Liver (tissue), 9 donors: Measurements from ENCODE around the gene ENTHD1. TPM values are rescaled to one million over a fixed set of nuclear protein-coding genes. Genes with fewer than 3 reads are reported as not detected.

Experiments
- DNase-seq: peaks from one replicate; pipeline ENCODE4 v3.0.0-alpha.2; 2017; ENCODE audit warnings: low spot score
- H3K27ac ChIP-seq, 2 donors: one replicate each; pipeline ENCODE4 v1.7.0; 2013; ENCODE audit warnings: inconsistent platforms in 2 of 2, low read length in 2 of 2, control low read depth in 1 of 2, low read depth in 1 of 2, mild to moderate bottlenecking in 1 of 2
- H3K27me3 ChIP-seq, 4 donors: one replicate each; pipeline versions ENCODE4 v1.6.1 to v1.7.0; 2013; ENCODE audit warnings: low read length in 3 of 4, inconsistent platforms in 1 of 4, mild to moderate bottlenecking in 1 of 4, moderate library complexity in 1 of 4; ENCODE audit not compliant: control insufficient read depth in 4 of 4, insufficient read depth in 4 of 4
- H3K36me3 ChIP-seq, 4 donors: one replicate each; pipeline versions ENCODE4 v1.6.1 to v1.7.0; 2013; ENCODE audit warnings: low read length in 3 of 4, mild to moderate bottlenecking in 3 of 4, low read depth in 1 of 4, moderate library complexity in 1 of 4; ENCODE audit not compliant: control insufficient read depth in 4 of 4, insufficient read depth in 3 of 4
- H3K4me1 ChIP-seq, 4 donors: one replicate each; pipeline versions ENCODE4 v1.6.1 to v1.7.0; 2013; ENCODE audit warnings: low read length in 3 of 4, mild to moderate bottlenecking in 3 of 4, moderate library complexity in 1 of 4; ENCODE audit not compliant: control insufficient read depth in 4 of 4, insufficient read depth in 4 of 4
- H3K4me3 ChIP-seq, 3 donors: one replicate each; pipeline versions ENCODE4 v1.6.1 to v1.7.0; 2013; ENCODE audit warnings: low read length in 3 of 3, control low read depth in 1 of 3, low read depth in 1 of 3, mild to moderate bottlenecking in 1 of 3
- H3K9ac ChIP-seq, 2 donors: one replicate each; pipeline ENCODE4 v1.7.0; 2013; ENCODE audit warnings: low read length in 2 of 2, mild to moderate bottlenecking in 2 of 2, moderate library complexity in 2 of 2, control low read depth in 1 of 2, low read depth in 1 of 2
- H3K9me3 ChIP-seq, 4 donors: one replicate each; pipeline versions ENCODE4 v1.6.1 to v1.7.0; 2013; ENCODE audit warnings: low read length in 3 of 4; ENCODE audit not compliant: control insufficient read depth in 4 of 4
- EGR1 ChIP-seq, 2 donors: IDR thresholded peaks; 2 replicates each; pipeline ENCODE4 v1.6.1; 2016 to 2018; ENCODE audit warnings: antibody characterized with exemption in 2 of 2, low read depth in 2 of 2
- FOXA1 ChIP-seq: IDR thresholded peaks from 2 replicates; pipeline ENCODE4 v1.6.1; 2016; ENCODE audit warnings: antibody characterized with exemption
- GABPA ChIP-seq, 2 donors: IDR thresholded peaks in 1 of 2; conservative IDR thresholded peaks in 1 of 2; 2 replicates each; pipeline ENCODE4 v1.6.1; 2016; ENCODE audit warnings: antibody characterized with exemption in 2 of 2, mild to moderate bottlenecking in 1 of 2, moderate library complexity in 1 of 2
- HNF4A ChIP-seq, 2 donors: conservative IDR thresholded peaks; 2 replicates each; pipeline ENCODE4 v1.6.1; 2016; ENCODE audit warnings: antibody characterized with exemption in 2 of 2, mild to moderate bottlenecking in 2 of 2
- HNF4G ChIP-seq: IDR thresholded peaks from 2 replicates; pipeline ENCODE4 v1.6.1; 2016; ENCODE audit warnings: antibody characterized with exemption
- JUND ChIP-seq, 2 donors: IDR thresholded peaks; 2 replicates each; pipeline ENCODE4 v1.6.1; 2016; ENCODE audit warnings: antibody characterized with exemption in 2 of 2
- NR2F2 ChIP-seq: IDR thresholded peaks from 2 replicates; pipeline ENCODE4 v1.6.1; 2016; ENCODE audit warnings: antibody characterized with exemption
- RAD21 ChIP-seq, 2 donors: IDR thresholded peaks; 2 replicates each; pipeline ENCODE4 v1.6.1; 2016; ENCODE audit warnings: antibody characterized with exemption in 2 of 2, mild to moderate bottlenecking in 2 of 2
- RXRA ChIP-seq, 2 donors: IDR thresholded peaks; 2 replicates each; pipeline ENCODE4 v1.6.1; 2017 to 2018; ENCODE audit warnings: antibody characterized with exemption in 2 of 2, mild to moderate bottlenecking in 1 of 2
- SP1 ChIP-seq: IDR thresholded peaks from 2 replicates; pipeline ENCODE4 v1.6.1; 2018; ENCODE audit warnings: antibody characterized with exemption, mild to moderate bottlenecking
- TAF1 ChIP-seq: conservative IDR thresholded peaks from 2 replicates; pipeline ENCODE4 v1.6.1; 2016; ENCODE audit warnings: antibody characterized with exemption, mild to moderate bottlenecking
- YY1 ChIP-seq: IDR thresholded peaks from 2 replicates; pipeline ENCODE4 v1.6.1; 2016; ENCODE audit warnings: antibody characterized with exemption, mild to moderate bottlenecking
- WGBS: extraction: QIAGEN DNeasy Blood & Tissue Kit; methylation state at CpG from one replicate; pipeline ENCODE4 v1.1.7; 2013; 5-methylcytosine and 5-hydroxymethylcytosine counted together
- polyA plus RNA-seq, 2 donors: library from polyadenylated mRNA; stranded (reverse) in 1 of 2; unstranded in 1 of 2; fragments of 200-250 nt in 1 of 2; fragments of >200 nt in 1 of 2; fragmentation: Nextera tagmentation in 1 of 2; extraction: Ambion mirVana in 1 of 2; gene quantifications; one replicate each; pipeline versions ENCODE4 v1.2.1 to v1.2.3, GENCODE V29; 2013 to 2015
- total RNA-seq, 2 donors: library from RNA; depleted of rRNA; stranded (reverse); fragments of >200 nt; gene quantifications; one replicate each; pipeline ENCODE4 v1.2.3, GENCODE V29; 2014
- TF ChIP-seq, protein P1 (sequence below): IDR thresholded peaks from 2 replicates; pipeline ENCODE4 v1.6.1; 2016; ENCODE audit warnings: antibody characterized with exemption, mild to moderate bottlenecking
- TF ChIP-seq, protein P2 (sequence below): IDR thresholded peaks from 2 replicates; pipeline ENCODE4 v1.6.1; 2016; ENCODE audit warnings: antibody characterized with exemption
- TF ChIP-seq, protein P3 (sequence below): fragments of 150-350 bp; IDR thresholded peaks from 2 replicates; pipeline ENCODE4 v1.5.1; 2017; ENCODE audit warnings: improper control_type of control experiment, low read depth, low read length; ENCODE audit not compliant: missing input control
- TF ChIP-seq, protein P4 (sequence below): IDR thresholded peaks from 2 replicates; pipeline ENCODE4 v1.6.1; 2016; ENCODE audit warnings: antibody characterized with exemption
- TF ChIP-seq, protein P5 (sequence below): IDR thresholded peaks from 2 replicates; pipeline ENCODE4 v1.6.1; 2016; ENCODE audit warnings: antibody characterized with exemption
- donor health status: healthy.
- donor health status: healthy.
- donor health status: healthy.
- donor health status: healthy.
- donor health status: healthy.

The ENTHD1 gene
- total and polyA plus RNA-seq, 4 donors: not detected

DNA sequence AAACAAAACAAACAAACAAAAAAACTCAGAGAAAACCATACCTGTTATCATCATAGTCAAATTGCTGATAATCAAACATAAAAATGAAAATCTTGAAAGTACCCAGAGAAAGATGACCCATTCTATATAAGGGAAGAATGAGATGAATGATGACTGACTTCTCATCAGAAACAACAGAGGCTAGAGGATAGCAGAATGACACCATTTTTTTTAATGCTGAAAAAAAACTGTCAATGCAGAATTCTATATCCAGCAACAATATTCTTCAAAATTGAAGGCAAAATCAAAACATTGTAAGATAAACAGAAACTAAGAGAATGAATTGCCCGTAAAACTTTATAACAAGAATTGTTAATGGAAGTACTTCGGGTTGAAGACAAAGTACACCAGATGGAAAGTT lies 122.1 kb downstream of the ENTHD1 start (continued):
- TF ChIP-seq, protein P1, sequence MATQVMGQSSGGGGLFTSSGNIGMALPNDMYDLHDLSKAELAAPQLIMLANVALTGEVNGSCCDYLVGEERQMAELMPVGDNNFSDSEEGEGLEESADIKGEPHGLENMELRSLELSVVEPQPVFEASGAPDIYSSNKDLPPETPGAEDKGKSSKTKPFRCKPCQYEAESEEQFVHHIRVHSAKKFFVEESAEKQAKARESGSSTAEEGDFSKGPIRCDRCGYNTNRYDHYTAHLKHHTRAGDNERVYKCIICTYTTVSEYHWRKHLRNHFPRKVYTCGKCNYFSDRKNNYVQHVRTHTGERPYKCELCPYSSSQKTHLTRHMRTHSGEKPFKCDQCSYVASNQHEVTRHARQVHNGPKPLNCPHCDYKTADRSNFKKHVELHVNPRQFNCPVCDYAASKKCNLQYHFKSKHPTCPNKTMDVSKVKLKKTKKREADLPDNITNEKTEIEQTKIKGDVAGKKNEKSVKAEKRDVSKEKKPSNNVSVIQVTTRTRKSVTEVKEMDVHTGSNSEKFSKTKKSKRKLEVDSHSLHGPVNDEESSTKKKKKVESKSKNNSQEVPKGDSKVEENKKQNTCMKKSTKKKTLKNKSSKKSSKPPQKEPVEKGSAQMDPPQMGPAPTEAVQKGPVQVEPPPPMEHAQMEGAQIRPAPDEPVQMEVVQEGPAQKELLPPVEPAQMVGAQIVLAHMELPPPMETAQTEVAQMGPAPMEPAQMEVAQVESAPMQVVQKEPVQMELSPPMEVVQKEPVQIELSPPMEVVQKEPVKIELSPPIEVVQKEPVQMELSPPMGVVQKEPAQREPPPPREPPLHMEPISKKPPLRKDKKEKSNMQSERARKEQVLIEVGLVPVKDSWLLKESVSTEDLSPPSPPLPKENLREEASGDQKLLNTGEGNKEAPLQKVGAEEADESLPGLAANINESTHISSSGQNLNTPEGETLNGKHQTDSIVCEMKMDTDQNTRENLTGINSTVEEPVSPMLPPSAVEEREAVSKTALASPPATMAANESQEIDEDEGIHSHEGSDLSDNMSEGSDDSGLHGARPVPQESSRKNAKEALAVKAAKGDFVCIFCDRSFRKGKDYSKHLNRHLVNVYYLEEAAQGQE: no peak

DNA sequence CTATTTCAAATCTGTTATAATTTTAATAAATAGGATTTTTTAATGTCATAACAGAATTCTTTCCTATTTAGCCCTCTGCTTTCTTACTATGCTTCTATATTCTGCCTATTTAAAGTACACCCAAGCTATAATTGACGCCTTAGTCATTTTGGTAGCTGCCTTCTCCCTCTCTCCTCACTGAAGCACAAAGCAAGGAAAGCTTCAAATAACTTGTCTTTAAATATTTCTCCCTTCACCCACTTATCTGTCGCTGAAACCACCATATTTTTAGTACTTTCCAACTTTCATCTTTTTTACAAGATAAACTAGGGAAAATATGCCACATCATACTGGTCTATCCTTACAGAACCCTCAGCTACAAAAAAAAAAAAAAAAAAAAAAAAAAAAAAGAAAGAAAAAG lies 127.9 kb downstream of the ENTHD1 start:
- no peak for DNase-seq
- Histone ChIP-seq H3K27ac (no peak overlapping the region), H3K4me3 (no peak overlapping the region), H3K9ac (no peak overlapping the region), H3K4me1 (no peaks in the 10 kb centered on the region), H3K27me3 (peaks cover 0 to 3% (median 0%) of the 10 kb centered on the region in 4 donors), H3K36me3 (no peaks in the 10 kb centered on the region), H3K9me3 (no peaks in the 10 kb centered on the region)
- TF ChIP-seq, protein P2, sequence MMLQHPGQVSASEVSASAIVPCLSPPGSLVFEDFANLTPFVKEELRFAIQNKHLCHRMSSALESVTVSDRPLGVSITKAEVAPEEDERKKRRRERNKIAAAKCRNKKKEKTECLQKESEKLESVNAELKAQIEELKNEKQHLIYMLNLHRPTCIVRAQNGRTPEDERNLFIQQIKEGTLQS: no peak
- TF ChIP-seq, protein P3, sequence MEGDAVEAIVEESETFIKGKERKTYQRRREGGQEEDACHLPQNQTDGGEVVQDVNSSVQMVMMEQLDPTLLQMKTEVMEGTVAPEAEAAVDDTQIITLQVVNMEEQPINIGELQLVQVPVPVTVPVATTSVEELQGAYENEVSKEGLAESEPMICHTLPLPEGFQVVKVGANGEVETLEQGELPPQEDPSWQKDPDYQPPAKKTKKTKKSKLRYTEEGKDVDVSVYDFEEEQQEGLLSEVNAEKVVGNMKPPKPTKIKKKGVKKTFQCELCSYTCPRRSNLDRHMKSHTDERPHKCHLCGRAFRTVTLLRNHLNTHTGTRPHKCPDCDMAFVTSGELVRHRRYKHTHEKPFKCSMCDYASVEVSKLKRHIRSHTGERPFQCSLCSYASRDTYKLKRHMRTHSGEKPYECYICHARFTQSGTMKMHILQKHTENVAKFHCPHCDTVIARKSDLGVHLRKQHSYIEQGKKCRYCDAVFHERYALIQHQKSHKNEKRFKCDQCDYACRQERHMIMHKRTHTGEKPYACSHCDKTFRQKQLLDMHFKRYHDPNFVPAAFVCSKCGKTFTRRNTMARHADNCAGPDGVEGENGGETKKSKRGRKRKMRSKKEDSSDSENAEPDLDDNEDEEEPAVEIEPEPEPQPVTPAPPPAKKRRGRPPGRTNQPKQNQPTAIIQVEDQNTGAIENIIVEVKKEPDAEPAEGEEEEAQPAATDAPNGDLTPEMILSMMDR: no peak
- TF ChIP-seq SP1 (no peak), EGR1 (IDR thresholded peaks at IDR 0.05; ENCODE audit: low read depth in 2 of 2) (no peak), JUND (IDR thresholded peaks at IDR 0.05) (no peak), FOXA1 (no peak), NR2F2 (no peak), YY1 (no peak), HNF4G (no peak), TAF1 (no peak), GABPA (IDR thresholded peaks at IDR 0.05 in 1 of 2, conservative IDR thresholded peaks at IDR 0.05 in 1 of 2) (no peak), HNF4A (conservative IDR thresholded peaks at IDR 0.05) (no peak), RAD21 (IDR thresholded peaks at IDR 0.05) (no peak), RXRA (IDR thresholded peaks at IDR 0.05) (no peak)
- TF ChIP-seq, protein P4, sequence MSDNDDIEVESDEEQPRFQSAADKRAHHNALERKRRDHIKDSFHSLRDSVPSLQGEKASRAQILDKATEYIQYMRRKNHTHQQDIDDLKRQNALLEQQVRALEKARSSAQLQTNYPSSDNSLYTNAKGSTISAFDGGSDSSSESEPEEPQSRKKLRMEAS: no peak
- TF ChIP-seq, protein P5, sequence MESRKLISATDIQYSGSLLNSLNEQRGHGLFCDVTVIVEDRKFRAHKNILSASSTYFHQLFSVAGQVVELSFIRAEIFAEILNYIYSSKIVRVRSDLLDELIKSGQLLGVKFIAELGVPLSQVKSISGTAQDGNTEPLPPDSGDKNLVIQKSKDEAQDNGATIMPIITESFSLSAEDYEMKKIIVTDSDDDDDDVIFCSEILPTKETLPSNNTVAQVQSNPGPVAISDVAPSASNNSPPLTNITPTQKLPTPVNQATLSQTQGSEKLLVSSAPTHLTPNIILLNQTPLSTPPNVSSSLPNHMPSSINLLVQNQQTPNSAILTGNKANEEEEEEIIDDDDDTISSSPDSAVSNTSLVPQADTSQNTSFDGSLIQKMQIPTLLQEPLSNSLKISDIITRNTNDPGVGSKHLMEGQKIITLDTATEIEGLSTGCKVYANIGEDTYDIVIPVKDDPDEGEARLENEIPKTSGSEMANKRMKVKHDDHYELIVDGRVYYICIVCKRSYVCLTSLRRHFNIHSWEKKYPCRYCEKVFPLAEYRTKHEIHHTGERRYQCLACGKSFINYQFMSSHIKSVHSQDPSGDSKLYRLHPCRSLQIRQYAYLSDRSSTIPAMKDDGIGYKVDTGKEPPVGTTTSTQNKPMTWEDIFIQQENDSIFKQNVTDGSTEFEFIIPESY: no peak
- TF ChIP-seq, protein P1: no peak
- 81% methylated on average over 2 of the region's 2 CpGs for WGBS
